ENCODE data around the gene MTHFD2. TPM values are rescaled to one million over a fixed set of nuclear protein-coding genes. Genes with fewer than 3 reads are reported as not detected.
"Not testable (repeated sequence)": the region's sequence is repeated elsewhere in the genome, so short reads cannot be mapped to it uniquely, and the experiment has no call there.

MTHFD2 gene
- total RNA-seq, 5 donors from 2014 or later (not counting 1 experiment from before 2014, with no cell fraction given) = 26.3 to 59.3 (median 47.9) TPM

- POLR2A ChIA-PET = interaction anchor here in 1 of 2 donors (0.6 kb wide), 1 partner anchor 22 kb away, joined by 3 read pairs; no protein-coding TSS in a partner anchor
- 92% methylated on average over 1 of the region's 4 CpGs for WGBS (ENCODE audit: insufficient coverage)
- CTCF ChIA-PET = interaction anchor here in 1 of 2 donors (0.6 kb wide), 1 partner anchor 80 kb away, joined by 3 read pairs; no protein-coding TSS in a partner anchor
- peaks cover 18% of the 10 kb centered on the region for H3K36me3 Mint-ChIP-seq
- ATAC-seq (replicated peaks in 1 of 4) = no peak
- H3K27me3 Mint-ChIP-seq = no peaks in the 10 kb centered on the region
- H3K4me3 ChIP-seq (ENCODE audit: control insufficient read depth in 1 of 2, extremely low read depth in 1 of 2, low read length in 1 of 2) = no peak overlapping the region
- H3K36me3 ChIP-seq (ENCODE audit: control insufficient read depth in 2 of 2, extremely low read depth in 1 of 2, insufficient read depth in 1 of 2, low read length in 1 of 2) = peaks cover 3 to 5% of the 10 kb centered on the region in 2 donors
- H3K27me3 ChIP-seq (replicated peaks in 1 of 2; ENCODE audit: control insufficient read depth in 2 of 2, extremely low read depth in 1 of 2, insufficient read depth in 2 of 2, low read length in 1 of 2) = peaks cover 0 to 8% of the 10 kb centered on the region in 2 experiments
- no peak for DNase-seq
- no peak overlapping the region for H3K27ac Mint-ChIP-seq
- H3K9me3 Mint-ChIP-seq = no peaks in the 10 kb centered on the region
- H3K4me1 ChIP-seq (ENCODE audit: control insufficient read depth in 1 of 2, extremely low read depth in 1 of 2, insufficient read depth in 2 of 2, low read length in 2 of 2) = no peaks in the 10 kb centered on the region
- H3K4me1 Mint-ChIP-seq = no peaks in the 10 kb centered on the region
- no peaks in the 10 kb centered on the region for H3K9me3 ChIP-seq
- no peak overlapping the region for H3K27ac ChIP-seq (ENCODE audit: low read length)
- no peak overlapping the region for H3K4me3 Mint-ChIP-seq
Observed at GRCh38 chr2:74228772-74229171, 30.4 kb downstream of the MTHFD2 start.

GRCh38 chr2:74229865-74230264, 31.4 kb downstream of the MTHFD2 start:
- H3K27ac Mint-ChIP-seq; H3K4me1 ChIP-seq (ENCODE audit: control insufficient read depth in 1 of 2, extremely low read depth in 1 of 2, insufficient read depth in 2 of 2, low read length in 2 of 2); H3K4me1 Mint-ChIP-seq; H3K27me3 Mint-ChIP-seq; H3K27ac ChIP-seq (ENCODE audit: low read length); H3K4me3 ChIP-seq (ENCODE audit: control insufficient read depth in 1 of 2, extremely low read depth in 1 of 2, low read length in 1 of 2); H3K9me3 ChIP-seq; DNase-seq; H3K36me3 ChIP-seq (ENCODE audit: control insufficient read depth in 2 of 2, extremely low read depth in 1 of 2, insufficient read depth in 1 of 2, low read length in 1 of 2); H3K4me3 Mint-ChIP-seq; ATAC-seq (replicated peaks in 1 of 4); H3K27me3 ChIP-seq (replicated peaks in 1 of 2; ENCODE audit: control insufficient read depth in 2 of 2, extremely low read depth in 1 of 2, insufficient read depth in 2 of 2, low read length in 1 of 2); H3K9me3 Mint-ChIP-seq: not testable (repeated sequence)
- ChIA-PET CTCF (interaction anchor here in 1 of 2 donors (0.6 kb wide), 1 partner anchor 11 kb away, joined by 5 read pairs; no protein-coding TSS in a partner anchor), POLR2A (interaction anchor here in 1 of 2 donors (0.7 kb wide), 1 partner anchor 25 kb away, joined by 4 read pairs; no protein-coding TSS in a partner anchor)
- WGBS (ENCODE audit: insufficient coverage) = 80% methylated on average over 4 of the region's 5 CpGs
- peaks cover 25% of the 10 kb centered on the region for H3K36me3 Mint-ChIP-seq

GRCh38 chr2:74232426-74232825, 34.0 kb downstream of the MTHFD2 start:
- no peaks in the 10 kb centered on the region for H3K4me1 Mint-ChIP-seq
- Histone ChIP-seq H3K27me3 (replicated peaks in 1 of 2; ENCODE audit: control insufficient read depth in 2 of 2, extremely low read depth in 1 of 2, insufficient read depth in 2 of 2, low read length in 1 of 2) (peaks cover 0 to 8% of the 10 kb centered on the region in 2 experiments), H3K4me1 (ENCODE audit: control insufficient read depth in 1 of 2, extremely low read depth in 1 of 2, insufficient read depth in 2 of 2, low read length in 2 of 2) (no peaks in the 10 kb centered on the region), H3K4me3 (ENCODE audit: control insufficient read depth in 1 of 2, extremely low read depth in 1 of 2, low read length in 1 of 2) (no peak overlapping the region), H3K9me3 (no peaks in the 10 kb centered on the region), H3K36me3 (ENCODE audit: control insufficient read depth in 2 of 2, extremely low read depth in 1 of 2, insufficient read depth in 1 of 2, low read length in 1 of 2) (peaks cover 0 to 5% of the 10 kb centered on the region in 2 donors), H3K27ac (ENCODE audit: low read length) (no peak overlapping the region)
- H3K4me3 Mint-ChIP-seq = no peak overlapping the region
- WGBS (ENCODE audit: insufficient coverage) = 95% methylated on average over 6 of the region's 6 CpGs
- no peak for DNase-seq
- H3K27me3 Mint-ChIP-seq = no peaks in the 10 kb centered on the region
- no peaks in the 10 kb centered on the region for H3K9me3 Mint-ChIP-seq
- no peak for ATAC-seq (replicated peaks in 1 of 4)
- ChIA-PET POLR2A (no interaction called here), CTCF (no interaction called here)
- no peak overlapping the region for H3K27ac Mint-ChIP-seq
- H3K36me3 Mint-ChIP-seq = peaks cover 30% of the 10 kb centered on the region

- no peaks in the 10 kb centered on the region for H3K9me3 ChIP-seq
- Mint-ChIP-seq H3K36me3 (peaks cover 29% of the 10 kb centered on the region), H3K4me3 (no peak overlapping the region), H3K27ac (no peak overlapping the region), H3K4me1 (no peaks in the 10 kb centered on the region), H3K9me3 (no peaks in the 10 kb centered on the region), H3K27me3 (no peaks in the 10 kb centered on the region)
- peaks cover 0 to 5% of the 10 kb centered on the region in 2 donors for H3K36me3 ChIP-seq (ENCODE audit: control insufficient read depth in 2 of 2, extremely low read depth in 1 of 2, insufficient read depth in 1 of 2, low read length in 1 of 2)
- peaks cover 0 to 8% of the 10 kb centered on the region in 2 experiments for H3K27me3 ChIP-seq (replicated peaks in 1 of 2; ENCODE audit: control insufficient read depth in 2 of 2, extremely low read depth in 1 of 2, insufficient read depth in 2 of 2, low read length in 1 of 2)
- ATAC-seq (replicated peaks in 1 of 4) (no peak), DNase-seq (no peak)
- CTCF ChIA-PET = interaction anchor here in 1 of 2 donors (0.6 kb wide), 1 partner anchor 894 kb away, joined by 3 read pairs; no protein-coding TSS in a partner anchor
- H3K4me3 ChIP-seq (ENCODE audit: control insufficient read depth in 1 of 2, extremely low read depth in 1 of 2, low read length in 1 of 2) = no peak overlapping the region
- no peak overlapping the region for H3K27ac ChIP-seq (ENCODE audit: low read length)
- POLR2A ChIA-PET = no interaction called here
- H3K4me1 ChIP-seq (ENCODE audit: control insufficient read depth in 1 of 2, extremely low read depth in 1 of 2, insufficient read depth in 2 of 2, low read length in 2 of 2) = no peaks in the 10 kb centered on the region
Observed at GRCh38 chr2:74233648-74234047, 35.2 kb downstream of the MTHFD2 start.

- Histone ChIP-seq H3K4me1 (ENCODE audit: control insufficient read depth in 1 of 2, extremely low read depth in 1 of 2, insufficient read depth in 2 of 2, low read length in 2 of 2) (no peaks in the 10 kb centered on the region), H3K27ac (ENCODE audit: low read length) (no peak overlapping the region), H3K9me3 (no peaks in the 10 kb centered on the region), H3K27me3 (replicated peaks in 1 of 2; ENCODE audit: control insufficient read depth in 2 of 2, extremely low read depth in 1 of 2, insufficient read depth in 2 of 2, low read length in 1 of 2) (peaks cover 0 to 8% of the 10 kb centered on the region in 2 experiments), H3K4me3 (ENCODE audit: control insufficient read depth in 1 of 2, extremely low read depth in 1 of 2, low read length in 1 of 2) (no peak overlapping the region), H3K36me3 (ENCODE audit: control insufficient read depth in 2 of 2, extremely low read depth in 1 of 2, insufficient read depth in 1 of 2, low read length in 1 of 2) (peaks cover 0 to 5% of the 10 kb centered on the region in 2 donors)
- ChIA-PET CTCF (no interaction called here), POLR2A (no interaction called here)
- Mint-ChIP-seq H3K27me3 (no peaks in the 10 kb centered on the region), H3K4me3 (no peak overlapping the region), H3K27ac (no peak overlapping the region), H3K9me3 (no peaks in the 10 kb centered on the region), H3K36me3 (peaks cover 29% of the 10 kb centered on the region), H3K4me1 (no peaks in the 10 kb centered on the region)
- WGBS (ENCODE audit: insufficient coverage) = 87% methylated on average over 3 of the region's 5 CpGs
- DNase-seq (no peak), ATAC-seq (replicated peaks in 1 of 4) (no peak)
Observed at GRCh38 chr2:74235041-74235440, 36.6 kb downstream of the MTHFD2 start.

DNA sequence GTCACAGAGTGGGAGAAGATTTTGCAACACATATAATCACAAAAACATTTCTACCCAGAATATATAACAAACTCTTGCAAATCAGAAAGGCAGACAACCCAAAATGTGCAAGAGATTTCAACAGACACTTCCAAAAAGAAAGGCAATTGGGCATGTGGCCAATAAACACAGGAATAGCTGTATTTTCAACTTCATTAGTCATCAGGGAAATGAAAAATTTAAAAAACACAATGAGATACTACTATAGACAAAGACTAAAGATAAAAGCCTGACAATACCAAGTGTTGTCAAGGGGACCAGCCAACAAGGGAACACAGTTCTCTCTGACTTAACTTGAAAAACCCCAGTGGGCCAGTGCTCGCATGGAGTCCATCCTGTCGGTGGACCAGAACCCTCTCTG, 40.5 kb downstream of the MTHFD2 start:
- no peak overlapping the region for H3K4me3 ChIP-seq (ENCODE audit: control insufficient read depth in 1 of 2, extremely low read depth in 1 of 2, low read length in 1 of 2)
- Mint-ChIP-seq H3K27me3 (no peaks in the 10 kb centered on the region), H3K27ac (no peak overlapping the region), H3K4me1 (no peaks in the 10 kb centered on the region), H3K36me3 (peaks cover 23% of the 10 kb centered on the region), H3K9me3 (no peaks in the 10 kb centered on the region), H3K4me3 (no peak overlapping the region)
- no peak overlapping the region for H3K27ac ChIP-seq (ENCODE audit: low read length)
- no peaks in the 10 kb centered on the region for H3K9me3 ChIP-seq
- ChIA-PET POLR2A (no interaction called here), CTCF (interaction anchor here in 1 of 2 donors (0.6 kb wide), 1 partner anchor 113 kb away, joined by 4 read pairs; no protein-coding TSS in a partner anchor)
- 84% methylated on average over 2 of the region's 2 CpGs for WGBS (ENCODE audit: insufficient coverage)
- no peaks in the 10 kb centered on the region for H3K36me3 ChIP-seq (ENCODE audit: control insufficient read depth in 2 of 2, extremely low read depth in 1 of 2, insufficient read depth in 1 of 2, low read length in 1 of 2)
- H3K27me3 ChIP-seq (replicated peaks in 1 of 2; ENCODE audit: control insufficient read depth in 2 of 2, extremely low read depth in 1 of 2, insufficient read depth in 2 of 2, low read length in 1 of 2) = peaks cover 0 to 3% of the 10 kb centered on the region in 2 experiments
- H3K4me1 ChIP-seq (ENCODE audit: control insufficient read depth in 1 of 2, extremely low read depth in 1 of 2, insufficient read depth in 2 of 2, low read length in 2 of 2) = no peaks in the 10 kb centered on the region
- no peak for ATAC-seq (replicated peaks in 1 of 4)
- DNase-seq = no peak
